ENCODE measurements around the gene CHCHD10.

CHCHD10 gene

GRCh38 chr22:23789638-23790037, 21.9 kb upstream of the CHCHD10 start:
- in situ Hi-C loops (cut with MboI; ENCODE audit: low pct_unique_long_range_greater_than_20kb, low sequenced_read_pairs): no loop called here
- no peak for DNase-seq

- in situ Hi-C loops (cut with MboI; ENCODE audit: low pct_unique_long_range_greater_than_20kb, low sequenced_read_pairs): no loop called here
- DNase-seq: no peak
Observed at GRCh38 chr22:23789121-23789520, 21.3 kb upstream of the CHCHD10 start.

- DNase-seq: no peak
- in situ Hi-C loops (cut with MboI; ENCODE audit: low pct_unique_long_range_greater_than_20kb, low sequenced_read_pairs): no loop called here
Observed at GRCh38 chr22:23787910-23788309, 20.1 kb upstream of the CHCHD10 start.

- in situ Hi-C loops (cut with MboI; ENCODE audit: low pct_unique_long_range_greater_than_20kb, low sequenced_read_pairs): no loop called here
- no peak for DNase-seq
Observed at GRCh38 chr22:23787600-23787896, 19.8 kb upstream of the CHCHD10 start.

- in situ Hi-C loops (cut with MboI; ENCODE audit: low pct_unique_long_range_greater_than_20kb, low sequenced_read_pairs): no loop called here
- DNase-seq: peak; percentile 96
Observed at GRCh38 chr22:23786752-23787599, 19.2 kb upstream of the CHCHD10 start, which contains the start of gene SMARCB1. TSS of gene SMARCB1 (plus strand) at chr22:23786966. CDS start at chr22:23787170, 204 bp downstream.

GRCh38 chr22:23786261-23786710, 18.5 kb upstream of the CHCHD10 start:
- in situ Hi-C loops (cut with MboI; ENCODE audit: low pct_unique_long_range_greater_than_20kb, low sequenced_read_pairs): no loop called here
- DNase-seq: no peak

GRCh38 chr22:23784215-23784732, 16.5 kb upstream of the CHCHD10 start:
- DNase-seq: peak; percentile 54
- in situ Hi-C loops (cut with MboI; ENCODE audit: low pct_unique_long_range_greater_than_20kb, low sequenced_read_pairs): no loop called here

GRCh38 chr22:23783265-23784150, 15.7 kb upstream of the CHCHD10 start:
- in situ Hi-C loops (cut with MboI; ENCODE audit: low pct_unique_long_range_greater_than_20kb, low sequenced_read_pairs): no loop called here
- no peak for DNase-seq

GRCh38 chr22:23782703-23783102, 14.9 kb upstream of the CHCHD10 start:
- in situ Hi-C loops (cut with MboI; ENCODE audit: low pct_unique_long_range_greater_than_20kb, low sequenced_read_pairs): no loop called here
- no peak for DNase-seq

GRCh38 chr22:23782252-23782651, 14.5 kb upstream of the CHCHD10 start:
- in situ Hi-C loops (cut with MboI; ENCODE audit: low pct_unique_long_range_greater_than_20kb, low sequenced_read_pairs): no loop called here
- DNase-seq: no peak

GRCh38 chr22:23781511-23782183, 13.9 kb upstream of the CHCHD10 start:
- no peak for DNase-seq
- in situ Hi-C loops (cut with MboI; ENCODE audit: low pct_unique_long_range_greater_than_20kb, low sequenced_read_pairs): no loop called here

GRCh38 chr22:23781065-23781464, 13.3 kb upstream of the CHCHD10 start:
- in situ Hi-C loops (cut with MboI; ENCODE audit: low pct_unique_long_range_greater_than_20kb, low sequenced_read_pairs): no loop called here
- DNase-seq: no peak

- no peak for DNase-seq
- in situ Hi-C loops (cut with MboI; ENCODE audit: low pct_unique_long_range_greater_than_20kb, low sequenced_read_pairs): no loop called here
Observed at GRCh38 chr22:23780146-23780748, 12.5 kb upstream of the CHCHD10 start.

GRCh38 chr22:23779731-23780130, 12.0 kb upstream of the CHCHD10 start:
- no peak for DNase-seq
- in situ Hi-C loops (cut with MboI; ENCODE audit: low pct_unique_long_range_greater_than_20kb, low sequenced_read_pairs): no loop called here

- in situ Hi-C loops (cut with MboI; ENCODE audit: low pct_unique_long_range_greater_than_20kb, low sequenced_read_pairs): no loop called here
- no peak for DNase-seq
Observed at GRCh38 chr22:23779083-23779482, 11.3 kb upstream of the CHCHD10 start.

- DNase-seq: no peak
- in situ Hi-C loops (cut with MboI; ENCODE audit: low pct_unique_long_range_greater_than_20kb, low sequenced_read_pairs): no loop called here
Observed at GRCh38 chr22:23778577-23778900, 10.8 kb upstream of the CHCHD10 start.

- no peak for DNase-seq
- in situ Hi-C loops (cut with MboI; ENCODE audit: low pct_unique_long_range_greater_than_20kb, low sequenced_read_pairs): no loop called here
Observed at GRCh38 chr22:23777776-23778576, 10.2 kb upstream of the CHCHD10 start.

GRCh38 chr22:23775779-23776375, 8.1 kb upstream of the CHCHD10 start:
- in situ Hi-C loops (cut with MboI; ENCODE audit: low pct_unique_long_range_greater_than_20kb, low sequenced_read_pairs): no loop called here
- no peak for DNase-seq

Measured in KBM-7 (cell line).